Parathyroid adenoma (tissue), 2 donors: ENCODE results near the gene HTR2C.

Experiments used
- H2AFZ ChIP-seq: fragments of 300-600 bp; sonication (generic); one replicate; pipeline ENCODE4 v1.7.0; 2017; ENCODE audit warnings: antibody characterized with exemption, mild to moderate bottlenecking
- H3K27ac ChIP-seq: fragments of 300-600 bp; sonication (generic); one replicate; pipeline ENCODE4 v1.7.0; 2017
- H3K27me3 ChIP-seq: fragments of 300-600 bp; sonication (generic); one replicate; pipeline ENCODE4 v1.7.0; 2017; ENCODE audit warnings: low read length; ENCODE audit not compliant: control insufficient read depth, insufficient read depth
- H3K36me3 ChIP-seq: fragments of 300-600 bp; sonication (generic); one replicate; pipeline ENCODE4 v1.7.0; 2017; ENCODE audit warnings: low read length; ENCODE audit not compliant: control insufficient read depth, insufficient read depth
- H3K4me1 ChIP-seq: fragments of 300-600 bp; sonication (generic); one replicate; pipeline ENCODE4 v1.7.0; 2017; ENCODE audit warnings: control low read depth
- H3K4me2 ChIP-seq: fragments of 300-600 bp; sonication (generic); one replicate; pipeline ENCODE4 v1.7.0; 2017; ENCODE audit warnings: low read length
- H3K4me3 ChIP-seq: fragments of 300-600 bp; sonication (generic); one replicate; pipeline ENCODE4 v1.7.0; 2017; ENCODE audit warnings: low read depth, low read length
- H3K79me2 ChIP-seq: fragments of 300-600 bp; sonication (generic); one replicate; pipeline ENCODE4 v1.7.0; 2017; ENCODE audit warnings: control low read depth
- H3K9ac ChIP-seq: fragments of 300-600 bp; sonication (generic); one replicate; pipeline ENCODE4 v1.7.0; 2017; ENCODE audit warnings: mild to moderate bottlenecking
- H3K9me3 ChIP-seq: fragments of 300-600 bp; sonication (generic); one replicate; pipeline ENCODE4 v1.7.0; 2017; ENCODE audit warnings: low read length; ENCODE audit not compliant: control insufficient read depth
- TF ChIP-seq, protein P1 (sequence below): fragments of 300-600 bp; sonication (generic); IDR thresholded peaks from one replicate; pipeline ENCODE4 v1.7.0; 2017; ENCODE audit warnings: antibody characterized with exemption, mild to moderate bottlenecking
- donor health status: primary hyperparathyroidism.

Gene HTR2C

DNA sequence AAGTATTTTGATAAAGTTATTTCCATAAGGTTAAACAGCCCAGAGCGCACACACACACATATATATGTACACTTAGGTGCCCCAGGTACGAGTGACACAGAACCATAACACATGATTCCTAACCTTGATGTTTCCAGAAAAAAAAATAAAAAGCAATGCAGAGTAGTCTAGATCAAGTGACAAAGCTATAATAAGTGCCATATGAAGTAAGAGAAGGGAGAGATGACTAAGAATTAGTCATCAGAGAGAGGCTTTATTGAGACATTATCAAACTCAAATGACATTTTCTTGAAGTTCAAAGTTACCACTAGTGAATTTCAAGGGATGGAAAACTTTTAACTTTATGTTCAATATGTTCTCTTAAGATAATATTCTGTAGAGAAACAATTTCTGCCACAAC lies 215.0 kb downstream of the HTR2C start:
- Histone ChIP-seq H2AFZ (no peak overlapping the region), H3K79me2 (no peaks in the 10 kb centered on the region), H3K4me3 (no peak overlapping the region), H3K9me3 (no peaks in the 10 kb centered on the region), H3K27ac (no peak overlapping the region), H3K4me2 (no peak overlapping the region), H3K36me3 (no peaks in the 10 kb centered on the region), H3K9ac (no peak overlapping the region), H3K4me1 (no peaks in the 10 kb centered on the region), H3K27me3 (no peaks in the 10 kb centered on the region)
- TF ChIP-seq, protein P1, sequence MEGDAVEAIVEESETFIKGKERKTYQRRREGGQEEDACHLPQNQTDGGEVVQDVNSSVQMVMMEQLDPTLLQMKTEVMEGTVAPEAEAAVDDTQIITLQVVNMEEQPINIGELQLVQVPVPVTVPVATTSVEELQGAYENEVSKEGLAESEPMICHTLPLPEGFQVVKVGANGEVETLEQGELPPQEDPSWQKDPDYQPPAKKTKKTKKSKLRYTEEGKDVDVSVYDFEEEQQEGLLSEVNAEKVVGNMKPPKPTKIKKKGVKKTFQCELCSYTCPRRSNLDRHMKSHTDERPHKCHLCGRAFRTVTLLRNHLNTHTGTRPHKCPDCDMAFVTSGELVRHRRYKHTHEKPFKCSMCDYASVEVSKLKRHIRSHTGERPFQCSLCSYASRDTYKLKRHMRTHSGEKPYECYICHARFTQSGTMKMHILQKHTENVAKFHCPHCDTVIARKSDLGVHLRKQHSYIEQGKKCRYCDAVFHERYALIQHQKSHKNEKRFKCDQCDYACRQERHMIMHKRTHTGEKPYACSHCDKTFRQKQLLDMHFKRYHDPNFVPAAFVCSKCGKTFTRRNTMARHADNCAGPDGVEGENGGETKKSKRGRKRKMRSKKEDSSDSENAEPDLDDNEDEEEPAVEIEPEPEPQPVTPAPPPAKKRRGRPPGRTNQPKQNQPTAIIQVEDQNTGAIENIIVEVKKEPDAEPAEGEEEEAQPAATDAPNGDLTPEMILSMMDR, result no peak

DNA sequence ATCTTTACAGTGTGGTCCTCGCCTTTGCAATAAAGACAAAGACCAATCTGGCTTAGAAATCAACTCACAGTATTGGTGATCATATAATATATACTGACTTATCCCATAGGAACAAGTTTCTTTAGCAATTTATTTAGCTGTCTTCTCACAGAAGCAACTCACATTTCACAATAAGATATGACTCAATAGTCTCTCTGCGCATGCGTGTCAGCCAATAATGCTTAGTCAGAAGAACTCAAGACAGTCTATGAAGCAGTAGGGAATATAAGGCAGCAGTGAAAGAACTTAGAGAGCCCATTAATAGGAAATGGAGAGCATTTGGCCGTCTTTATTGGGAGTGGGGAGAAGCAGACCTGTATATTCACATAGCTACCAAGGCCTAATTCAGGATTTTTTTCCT lies 216.8 kb downstream of the HTR2C start:
- Histone ChIP-seq H3K4me3 (no peak overlapping the region), H3K9ac (no peak overlapping the region), H3K36me3 (no peaks in the 10 kb centered on the region), H3K4me2 (no peak overlapping the region), H3K27ac (no peak overlapping the region), H3K9me3 (no peaks in the 10 kb centered on the region), H2AFZ (no peak overlapping the region), H3K4me1 (no peaks in the 10 kb centered on the region), H3K79me2 (no peaks in the 10 kb centered on the region), H3K27me3 (no peaks in the 10 kb centered on the region)
- TF ChIP-seq, protein P1, result no peak

DNA sequence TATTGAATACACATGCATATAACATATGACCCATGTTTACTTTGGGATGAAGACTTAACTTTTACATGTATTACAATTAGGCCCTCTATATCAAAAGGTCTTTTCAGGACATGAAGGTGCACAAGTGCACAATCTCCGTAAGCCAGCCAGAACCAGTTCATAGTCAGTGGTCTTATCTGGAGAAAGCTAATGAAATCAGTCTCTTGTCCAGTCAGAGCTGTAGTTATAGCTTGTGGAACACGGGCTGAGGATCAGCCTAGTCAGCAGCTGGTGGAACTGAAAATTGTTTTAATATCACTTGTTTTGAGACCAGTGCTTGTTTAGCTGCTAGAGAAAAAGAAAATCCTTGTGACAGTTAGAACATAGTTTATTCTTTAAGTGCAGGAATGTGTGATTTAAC lies 235.6 kb downstream of the HTR2C start:
- no peak overlapping the region for H2AFZ ChIP-seq
- H3K27ac ChIP-seq, result no peak overlapping the region
- TF ChIP-seq, protein P1, result no peak
- H3K4me2 ChIP-seq, result no peak overlapping the region
- no peak overlapping the region for H3K9ac ChIP-seq
- H3K27me3 ChIP-seq, result no peaks in the 10 kb centered on the region
- no peaks in the 10 kb centered on the region for H3K36me3 ChIP-seq
- no peaks in the 10 kb centered on the region for H3K4me1 ChIP-seq
- H3K4me3 ChIP-seq, result no peak overlapping the region
- H3K9me3 ChIP-seq, result no peaks in the 10 kb centered on the region
- H3K79me2 ChIP-seq, result no peaks in the 10 kb centered on the region

DNA sequence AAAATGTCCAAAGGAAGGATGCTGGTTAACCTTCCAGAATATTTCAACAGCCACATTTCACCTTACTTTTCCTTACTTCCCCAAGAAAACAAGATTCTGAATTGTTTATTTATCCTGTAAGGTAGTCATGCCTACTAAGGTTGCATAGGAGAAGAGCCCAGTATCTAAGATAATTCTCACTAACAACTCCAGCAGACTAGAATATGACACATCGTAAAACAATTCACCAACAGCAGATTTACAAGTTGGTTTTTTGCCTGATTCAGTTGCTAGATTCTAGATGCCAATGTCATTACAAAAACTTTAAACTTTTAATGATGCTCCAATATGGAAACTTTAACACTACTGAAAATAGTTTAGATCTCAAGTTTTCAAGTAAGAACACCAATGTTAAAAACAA lies 257.2 kb downstream of the HTR2C start:
- no peak overlapping the region for H3K9ac ChIP-seq
- no peak overlapping the region for H3K4me2 ChIP-seq
- H3K27ac ChIP-seq, result no peak overlapping the region
- no peaks in the 10 kb centered on the region for H3K9me3 ChIP-seq
- H3K36me3 ChIP-seq, result no peaks in the 10 kb centered on the region
- TF ChIP-seq, protein P1, result no peak
- no peaks in the 10 kb centered on the region for H3K79me2 ChIP-seq
- no peak overlapping the region for H2AFZ ChIP-seq
- H3K4me1 ChIP-seq, result no peaks in the 10 kb centered on the region
- no peaks in the 10 kb centered on the region for H3K27me3 ChIP-seq
- H3K4me3 ChIP-seq, result no peak overlapping the region

DNA sequence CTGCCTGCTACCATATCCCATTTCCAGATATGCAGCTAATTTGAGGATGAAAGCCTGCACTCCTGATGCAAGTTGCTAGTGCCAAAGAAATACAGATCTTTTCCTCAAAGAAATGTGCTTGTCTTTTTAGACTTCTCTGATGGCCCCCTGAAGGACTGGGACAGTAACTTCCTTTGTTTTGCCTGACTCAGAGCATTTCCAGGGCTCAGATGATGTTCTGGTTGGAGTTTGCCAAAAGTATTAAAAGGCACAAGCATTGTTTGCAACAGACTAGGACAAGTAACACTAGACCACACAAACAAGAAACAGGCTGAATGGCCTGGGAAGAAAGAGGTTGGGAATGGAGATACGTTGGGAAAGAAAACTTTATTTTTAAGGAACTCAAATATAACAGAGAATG lies 258.3 kb downstream of the HTR2C start:
- Histone ChIP-seq H2AFZ (no peak overlapping the region), H3K4me2 (no peak overlapping the region), H3K4me3 (no peak overlapping the region), H3K27ac (no peak overlapping the region), H3K9me3 (no peaks in the 10 kb centered on the region), H3K4me1 (no peaks in the 10 kb centered on the region), H3K79me2 (no peaks in the 10 kb centered on the region), H3K36me3 (no peaks in the 10 kb centered on the region), H3K9ac (no peak overlapping the region), H3K27me3 (no peaks in the 10 kb centered on the region)
- TF ChIP-seq, protein P1, result no peak
